ENCODE results near the gene UNC13D.
"Not testable (repeated sequence)": the region's sequence is repeated elsewhere in the genome, so short reads cannot be mapped to it uniquely, and the experiment has no call there.

The UNC13D gene

GRCh38 chr17:75875182-75875939 is 31.2 kb upstream of the UNC13D start:
- DNase-seq (ENCODE audit: low spot score), result no peak

- DNase-seq (ENCODE audit: low spot score), result no peak
These were observed 30.3 kb upstream of the UNC13D start for GRCh38 chr17:75874323-75875181.

DNA sequence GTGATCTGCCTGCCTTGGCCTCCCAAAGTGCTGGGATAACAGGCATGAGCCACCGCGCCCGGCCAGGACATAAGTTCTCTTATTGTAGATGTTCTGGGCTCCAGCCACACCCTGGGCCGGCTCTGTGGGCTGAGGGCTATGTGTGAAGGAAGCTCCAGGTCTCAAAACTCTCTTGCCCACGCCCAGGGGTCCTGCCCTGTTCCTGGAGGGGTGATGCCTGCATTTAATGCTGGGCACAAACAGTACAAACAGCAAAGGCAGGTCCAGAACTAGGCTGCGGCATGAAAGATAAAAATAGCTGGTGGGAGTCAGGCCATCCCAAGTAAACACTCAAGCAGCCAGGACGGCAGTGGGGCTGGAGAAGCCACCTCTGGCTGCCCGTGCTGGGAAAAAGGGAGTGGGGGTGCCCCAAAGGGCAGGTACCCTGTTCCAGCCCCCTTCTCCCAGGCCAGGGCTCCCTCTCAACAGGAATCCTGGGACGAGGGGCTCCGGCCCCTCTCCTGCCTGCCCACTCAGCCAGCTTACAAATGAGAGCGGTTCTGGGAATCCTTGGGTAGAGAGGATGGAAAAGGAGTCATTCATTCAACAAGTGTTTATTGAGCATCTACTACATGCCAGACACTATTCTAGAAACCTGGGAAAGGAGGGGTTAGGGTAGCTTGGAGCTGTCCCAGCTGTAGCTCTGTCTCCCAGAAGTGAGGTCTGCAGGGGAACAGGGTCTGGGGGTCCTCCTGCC is 29.6 kb upstream of the UNC13D start:
- DNase-seq (ENCODE audit: low spot score), result no peak

DNA sequence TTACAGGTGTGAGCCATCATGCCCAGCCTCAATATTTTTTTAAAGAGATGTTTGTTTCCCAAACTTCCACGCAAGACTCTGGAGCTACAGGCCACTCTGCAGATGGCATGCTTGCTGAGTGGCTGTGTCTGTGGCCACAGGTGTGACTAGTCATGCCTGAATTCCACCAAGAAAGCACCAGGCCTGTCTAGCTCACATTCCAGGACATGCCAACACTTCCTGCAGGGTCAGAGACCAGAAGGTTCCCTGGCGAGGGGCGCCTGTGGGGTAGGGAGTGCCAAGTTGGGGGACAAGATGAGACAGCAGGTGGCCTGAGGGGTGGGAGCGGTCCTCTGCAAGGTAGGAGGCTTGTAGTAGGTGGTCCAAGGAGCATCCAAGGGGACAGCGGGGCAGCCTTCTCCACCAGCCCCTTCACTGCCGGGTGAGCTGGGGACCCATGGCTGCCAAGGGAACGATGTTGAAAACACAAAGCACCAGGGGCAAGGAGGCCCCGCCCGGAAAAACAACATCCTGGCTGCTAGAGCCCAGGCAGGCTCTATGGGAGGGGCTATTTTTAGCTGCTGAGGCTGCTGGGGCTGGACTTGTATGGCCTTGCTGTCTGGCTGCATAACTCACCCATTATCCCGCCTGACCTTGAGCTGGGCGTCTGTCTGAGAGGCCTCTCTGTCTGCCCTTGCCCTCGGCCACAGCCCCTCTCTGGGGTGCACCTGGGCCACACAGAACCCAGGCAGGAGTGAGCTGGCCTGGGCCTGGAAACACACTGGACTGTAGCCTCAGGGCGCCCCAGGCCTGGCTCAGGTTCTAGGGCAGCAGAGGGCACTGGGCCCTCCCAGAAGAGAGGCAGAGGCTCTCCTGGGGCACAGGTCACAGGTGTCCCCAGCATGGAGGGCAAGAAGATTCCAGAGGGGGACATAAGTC is 28.5 kb upstream of the UNC13D start:
- DNase-seq (ENCODE audit: low spot score), result no peak

GRCh38 chr17:75870228-75870627 is 26.0 kb upstream of the UNC13D start:
- not testable (repeated sequence) for DNase-seq (ENCODE audit: low spot score)

- DNase-seq (ENCODE audit: low spot score), result no peak
These were observed 25.3 kb upstream of the UNC13D start for GRCh38 chr17:75869282-75870141.

DNA sequence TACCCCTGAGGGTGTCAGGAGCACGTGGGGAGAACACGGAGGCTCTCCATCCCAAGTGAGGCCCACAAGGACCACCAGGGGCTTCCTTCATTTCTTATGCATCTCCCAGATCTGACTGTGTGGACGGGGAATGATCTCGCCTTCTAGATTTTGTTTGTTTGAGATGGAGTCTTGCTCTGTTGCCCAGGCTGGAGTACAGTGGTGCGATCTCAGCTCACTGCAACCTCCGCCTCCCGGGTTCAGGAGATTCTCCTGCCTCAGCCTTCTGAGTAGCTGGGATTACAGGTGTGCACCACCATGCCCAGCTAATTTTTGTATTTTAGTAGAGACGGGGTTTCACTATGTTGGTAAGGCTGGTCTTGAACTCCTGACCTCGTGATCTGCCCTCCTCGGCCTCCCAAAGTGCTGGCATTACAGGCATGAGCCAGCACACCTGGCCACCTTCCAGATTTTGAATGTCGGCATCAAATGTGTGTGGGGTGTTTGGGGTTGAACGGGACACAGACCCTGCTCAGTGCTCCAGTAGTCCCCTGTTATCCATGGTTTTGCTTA is 24.6 kb upstream of the UNC13D start:
- DNase-seq (ENCODE audit: low spot score), result not testable (repeated sequence)

DNA sequence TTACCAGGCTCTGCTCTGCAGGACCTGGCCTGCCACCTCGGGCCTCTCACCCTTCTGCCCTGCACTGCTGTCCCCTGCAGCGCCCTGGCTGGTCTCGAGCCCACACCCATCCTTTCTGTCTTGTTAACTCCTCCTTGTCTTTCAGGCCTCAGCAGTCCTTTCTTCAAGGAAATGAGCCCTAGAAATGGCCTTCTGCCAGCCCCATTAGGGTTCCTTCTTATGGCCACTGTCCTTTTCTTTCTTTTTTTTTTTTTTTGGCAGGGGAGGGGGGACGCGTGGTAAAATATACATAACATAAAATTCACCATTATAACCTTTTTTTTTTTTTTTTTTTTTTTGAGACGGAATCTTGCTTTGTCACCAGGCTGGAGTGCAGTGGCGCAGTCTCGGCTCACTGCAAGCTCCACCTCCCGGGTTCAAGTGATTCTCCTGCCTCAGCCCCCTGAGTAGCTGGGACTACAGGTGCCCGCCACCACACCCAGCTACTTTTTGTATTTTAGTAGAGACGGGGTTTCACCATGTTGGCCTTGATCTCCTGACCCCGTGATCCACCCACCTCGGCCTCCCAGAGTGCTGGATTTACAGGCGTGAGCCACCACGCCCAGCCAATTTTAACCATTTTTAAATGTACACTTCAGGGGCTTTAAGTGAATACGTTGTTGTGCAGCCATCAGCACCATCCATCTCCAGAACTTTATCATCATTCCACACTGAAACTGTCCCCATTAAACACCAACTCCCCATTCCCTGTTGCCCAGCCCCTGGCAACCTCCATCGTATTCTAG is 21.4 kb upstream of the UNC13D start:
- not testable (repeated sequence) for DNase-seq (ENCODE audit: low spot score)

- not testable (repeated sequence) for DNase-seq (ENCODE audit: low spot score)
These were observed 20.7 kb upstream of the UNC13D start for GRCh38 chr17:75864887-75865286.

DNA sequence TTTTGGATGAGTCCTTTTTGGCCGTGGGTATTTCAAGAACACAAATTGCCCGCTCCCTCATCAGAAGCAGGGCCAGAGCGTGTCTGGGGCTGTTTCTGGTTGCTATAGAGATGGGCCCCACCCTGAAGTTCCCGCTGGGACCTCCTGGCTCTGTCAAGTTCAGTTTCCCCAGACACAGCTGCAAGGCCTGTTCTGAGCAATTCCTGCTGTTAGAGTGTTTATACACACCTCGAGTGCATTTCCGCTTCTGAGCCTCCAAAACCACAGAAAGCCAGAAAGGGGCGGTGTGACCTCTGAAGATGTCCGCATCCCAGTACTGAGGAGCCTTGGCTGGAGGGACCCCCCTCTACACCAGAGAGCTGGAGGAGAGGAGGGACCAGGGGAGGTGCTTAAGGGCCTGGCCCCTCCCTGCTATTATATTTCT is 20.3 kb upstream of the UNC13D start:
- DNase-seq (ENCODE audit: low spot score), result no peak

DNA sequence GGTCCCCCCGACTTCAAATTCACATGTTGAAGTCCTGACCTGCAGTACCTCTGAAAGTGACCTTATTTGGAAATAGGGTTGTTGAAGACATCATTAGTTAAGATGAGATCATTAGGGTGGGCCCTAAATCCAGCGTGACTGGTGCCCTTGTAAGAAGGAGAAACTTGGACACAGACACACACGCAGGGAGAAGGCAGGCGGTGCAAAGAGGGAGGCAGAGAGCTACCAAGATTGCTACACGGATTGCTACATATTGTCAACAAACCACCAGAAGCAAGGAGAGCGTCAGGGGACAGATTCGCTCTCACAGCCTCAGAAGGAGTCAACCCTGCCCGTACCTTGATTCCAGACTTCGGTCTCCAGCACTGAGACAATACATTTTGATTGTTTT is 17.7 kb upstream of the UNC13D start:
- no peak for DNase-seq (ENCODE audit: low spot score)

DNA sequence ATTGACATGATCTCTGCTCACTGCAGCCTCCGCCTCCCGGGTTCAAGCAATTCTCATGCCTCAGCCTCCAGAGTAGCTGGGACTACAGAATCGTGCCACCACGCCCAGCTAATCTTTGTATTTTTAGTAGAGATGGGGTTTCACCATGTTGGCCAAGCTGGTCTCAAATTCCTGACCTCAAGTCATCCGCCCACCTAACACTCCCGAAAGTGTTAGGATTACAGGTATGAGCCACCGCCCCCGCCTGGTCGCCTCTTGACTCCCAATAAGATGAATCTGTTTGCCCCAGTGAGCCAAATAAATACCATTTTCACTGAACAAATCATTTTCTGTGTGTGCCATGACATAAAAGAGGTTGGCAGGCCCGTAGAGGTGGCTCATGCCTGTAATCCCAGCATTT is 15.2 kb upstream of the UNC13D start:
- not testable (repeated sequence) for DNase-seq (ENCODE audit: low spot score)

DNA sequence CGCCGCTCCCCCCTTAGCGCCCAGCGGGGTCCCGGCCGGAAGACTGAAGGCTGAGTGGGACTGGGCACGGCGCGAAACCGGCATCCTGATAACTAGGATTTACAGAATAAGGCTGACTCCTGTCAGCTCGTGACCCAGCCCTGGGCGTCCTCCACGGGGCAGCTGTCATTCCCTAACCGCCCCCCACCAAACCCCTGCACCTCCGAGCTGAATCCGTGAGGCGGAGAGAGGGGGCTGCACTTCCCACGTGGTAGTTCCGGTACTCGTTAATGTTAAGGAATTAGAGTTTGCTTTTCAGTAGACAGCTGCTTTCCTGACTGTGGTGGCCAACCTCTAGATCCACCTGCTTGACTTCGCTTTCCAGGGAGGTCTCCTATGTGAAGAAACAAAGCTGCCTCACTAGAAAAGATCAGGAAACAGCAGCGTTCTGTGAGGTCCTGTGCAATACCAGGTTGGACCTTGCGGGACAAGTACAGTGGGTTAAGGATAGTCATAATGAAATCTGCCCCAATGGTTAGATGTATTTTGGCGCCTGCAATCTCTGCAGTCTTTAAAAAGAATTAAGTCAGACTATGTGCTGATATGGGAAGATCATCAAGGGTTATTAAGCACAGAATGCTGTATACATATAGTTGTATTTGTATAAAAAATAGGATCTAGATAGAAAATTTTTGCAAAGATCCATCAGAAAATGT is 12.0 kb upstream of the UNC13D start:
- DNase-seq (ENCODE audit: low spot score), result no peak

- DNase-seq (ENCODE audit: low spot score), result peak; percentile 100
These were observed 11.3 kb upstream of the UNC13D start, which contains the start of gene WBP2 for GRCh38 chr17:75855310-75856061. Gene WBP2 (minus strand): TSS chr17:75855335. CDS start chr17:75855297, 38 bp downstream.

GRCh38 chr17:75854881-75855309 is 10.7 kb upstream of the UNC13D start:
- DNase-seq (ENCODE audit: low spot score), result no peak

DNA sequence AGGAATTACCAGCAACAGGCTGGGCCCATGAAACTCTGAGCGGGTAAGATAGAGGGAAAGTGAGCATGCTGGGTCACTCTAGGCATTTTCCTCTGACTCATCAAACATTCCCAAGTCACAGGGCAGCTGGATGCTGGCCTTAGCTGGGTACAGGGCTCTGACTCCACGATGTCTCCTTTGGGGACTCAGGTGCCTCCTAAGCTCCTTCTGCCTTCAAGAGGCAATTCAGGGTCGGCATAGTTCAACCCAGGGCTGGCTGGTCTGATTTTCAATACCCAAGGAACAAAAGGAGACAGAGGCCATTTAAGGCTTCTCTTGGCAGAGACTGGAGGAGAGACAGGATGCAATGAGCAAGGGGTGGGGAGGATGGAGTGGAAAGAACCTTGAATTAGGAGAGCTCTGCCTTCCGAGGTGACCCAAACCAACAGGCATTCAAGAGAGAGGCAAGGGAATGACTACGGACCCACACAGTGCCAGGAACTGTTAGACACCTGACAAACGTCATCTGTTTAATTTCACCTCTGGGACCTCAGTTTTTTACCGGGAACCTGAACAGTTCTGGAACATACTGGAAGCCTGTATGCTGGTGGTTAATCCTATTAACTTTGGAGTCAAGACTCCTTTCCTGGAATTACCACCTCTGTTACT is 10.0 kb upstream of the UNC13D start:
- no peak for DNase-seq (ENCODE audit: low spot score)

DNA sequence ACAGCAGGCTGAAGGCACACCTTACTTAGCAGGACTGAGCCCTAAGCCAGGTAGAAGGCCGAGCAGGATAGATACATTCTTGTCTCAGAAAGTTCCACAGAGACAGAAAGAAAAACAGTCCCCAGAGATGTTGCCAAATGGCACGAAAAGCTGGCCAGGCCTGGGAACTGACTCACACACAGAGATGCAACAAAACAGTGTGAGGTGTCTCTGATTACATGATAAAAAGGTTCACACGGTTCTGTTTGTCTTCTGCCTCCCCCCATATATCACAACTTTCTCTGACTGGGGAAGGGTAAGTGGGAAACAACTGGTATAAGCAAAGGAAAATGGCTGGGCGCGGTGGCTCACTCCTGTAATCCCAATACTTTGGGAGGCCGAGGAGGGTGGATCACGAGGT is 9.2 kb upstream of the UNC13D start:
- no peak for DNase-seq (ENCODE audit: low spot score)
